Measurements from ENCODE around the gene KLK8.

Gene KLK8

DNA sequence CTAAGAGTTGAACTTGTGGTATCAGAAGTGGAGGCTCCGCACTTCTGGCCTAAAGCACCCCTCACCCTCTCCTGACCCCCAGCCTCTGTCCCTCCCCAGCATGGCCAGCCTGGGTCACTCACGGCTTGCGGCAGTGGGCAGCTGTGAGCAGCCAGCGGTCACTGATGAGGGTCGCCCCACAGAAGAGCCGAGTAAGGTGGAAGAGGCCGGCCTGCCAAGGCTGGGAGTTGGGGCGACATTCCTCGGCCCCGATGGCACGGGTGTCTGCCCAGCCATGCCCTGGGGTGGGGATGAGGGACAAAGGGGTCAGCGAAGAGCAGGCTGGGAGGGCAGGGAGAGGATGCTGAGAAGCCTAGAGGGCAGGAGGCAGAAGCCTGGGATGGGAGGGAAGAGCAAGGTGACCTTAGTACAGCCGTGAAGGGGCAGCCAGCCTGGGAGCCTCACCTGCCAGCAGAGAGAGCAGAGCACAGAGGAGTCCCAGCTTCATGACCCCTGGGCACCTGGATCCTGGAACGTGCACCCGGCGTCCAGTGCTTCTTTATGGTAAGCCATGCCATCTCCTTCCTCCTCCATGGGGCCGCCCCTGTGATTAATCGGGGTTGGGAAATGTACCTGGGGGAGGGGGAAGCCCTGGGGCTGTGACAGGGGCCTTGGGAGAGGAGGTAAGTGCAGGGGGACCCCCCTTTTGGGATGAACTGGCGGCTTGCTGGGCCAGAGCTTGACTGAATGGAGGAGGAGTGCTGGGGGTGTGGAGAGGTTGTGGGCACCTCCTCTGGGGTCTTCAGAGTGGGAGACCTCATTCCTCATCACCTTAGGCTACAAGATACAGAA is 7.9 kb upstream of the KLK8 start:
- Histone ChIP-seq H3K27ac (ENCODE audit: low read depth, low read length, poor library complexity, severe bottlenecking) (no peak overlapping the region), H3K36me3 (ENCODE audit: insufficient read depth, low read length) (no peaks in the 10 kb centered on the region), H3K79me2 (ENCODE audit: insufficient read depth, low read length) (no peaks in the 10 kb centered on the region), H3F3A (ENCODE audit: insufficient read depth, low read length) (no peaks in the 10 kb centered on the region), H3K4me1 (ENCODE audit: insufficient read depth, low read length, severe bottlenecking) (no peaks in the 10 kb centered on the region), H3K4me3 (ENCODE audit: low read depth, low read length, poor library complexity, severe bottlenecking) (no peak overlapping the region), H3K9me2 (ENCODE audit: low read depth, low read length) (no peaks in the 10 kb centered on the region), H3K9me3 (ENCODE audit: low read length) (no peaks in the 10 kb centered on the region), H3K4me2 (ENCODE audit: low read length) (no peak overlapping the region), H4K20me1 (ENCODE audit: insufficient read depth, low read length) (no peaks in the 10 kb centered on the region), H2AFZ (ENCODE audit: low read length) (no peak overlapping the region), H3K27me3 (ENCODE audit: insufficient read depth, low read length) (no peaks in the 10 kb centered on the region), H3K9ac (ENCODE audit: low read length) (no peak overlapping the region)
- TF ChIP-seq EZH2 (IDR thresholded peaks at IDR 0.05; ENCODE audit: borderline replicate concordance, low read length): no peak
- TF ChIP-seq, protein P1, sequence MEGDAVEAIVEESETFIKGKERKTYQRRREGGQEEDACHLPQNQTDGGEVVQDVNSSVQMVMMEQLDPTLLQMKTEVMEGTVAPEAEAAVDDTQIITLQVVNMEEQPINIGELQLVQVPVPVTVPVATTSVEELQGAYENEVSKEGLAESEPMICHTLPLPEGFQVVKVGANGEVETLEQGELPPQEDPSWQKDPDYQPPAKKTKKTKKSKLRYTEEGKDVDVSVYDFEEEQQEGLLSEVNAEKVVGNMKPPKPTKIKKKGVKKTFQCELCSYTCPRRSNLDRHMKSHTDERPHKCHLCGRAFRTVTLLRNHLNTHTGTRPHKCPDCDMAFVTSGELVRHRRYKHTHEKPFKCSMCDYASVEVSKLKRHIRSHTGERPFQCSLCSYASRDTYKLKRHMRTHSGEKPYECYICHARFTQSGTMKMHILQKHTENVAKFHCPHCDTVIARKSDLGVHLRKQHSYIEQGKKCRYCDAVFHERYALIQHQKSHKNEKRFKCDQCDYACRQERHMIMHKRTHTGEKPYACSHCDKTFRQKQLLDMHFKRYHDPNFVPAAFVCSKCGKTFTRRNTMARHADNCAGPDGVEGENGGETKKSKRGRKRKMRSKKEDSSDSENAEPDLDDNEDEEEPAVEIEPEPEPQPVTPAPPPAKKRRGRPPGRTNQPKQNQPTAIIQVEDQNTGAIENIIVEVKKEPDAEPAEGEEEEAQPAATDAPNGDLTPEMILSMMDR (IDR thresholded peaks at IDR 0.05; ENCODE audit: low read length): no peak

DNA sequence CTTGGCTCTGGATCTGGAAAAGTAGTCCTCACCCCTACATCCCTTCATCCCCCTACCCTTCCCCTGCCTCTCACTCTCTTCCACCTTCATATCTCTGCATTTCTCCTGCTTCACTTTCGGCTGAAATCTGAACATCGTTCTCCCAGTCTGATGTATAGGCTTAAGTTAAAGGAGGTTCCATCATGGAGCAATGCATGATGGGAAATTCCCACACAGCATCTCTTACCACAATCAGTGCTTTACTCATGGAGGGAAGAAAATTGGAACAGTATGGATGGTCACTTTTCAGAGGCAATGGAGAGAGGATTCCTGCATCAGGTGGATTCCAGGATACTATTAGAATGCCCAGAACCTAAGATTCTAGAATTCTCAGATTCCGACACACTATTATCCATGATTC is 6.1 kb upstream of the KLK8 start:
- no peak overlapping the region for H3K4me2 ChIP-seq (ENCODE audit: low read length)
- no peak overlapping the region for H2AFZ ChIP-seq (ENCODE audit: low read length)
- TF ChIP-seq EZH2 (IDR thresholded peaks at IDR 0.05; ENCODE audit: borderline replicate concordance, low read length): no peak
- TF ChIP-seq, protein P1 (IDR thresholded peaks at IDR 0.05; ENCODE audit: low read length): no peak
- no peaks in the 10 kb centered on the region for H3K79me2 ChIP-seq (ENCODE audit: insufficient read depth, low read length)
- H3K9ac ChIP-seq (ENCODE audit: low read length): no peak overlapping the region
- H3K36me3 ChIP-seq (ENCODE audit: insufficient read depth, low read length): no peaks in the 10 kb centered on the region
- H4K20me1 ChIP-seq (ENCODE audit: insufficient read depth, low read length): no peaks in the 10 kb centered on the region
- H3K27me3 ChIP-seq (ENCODE audit: insufficient read depth, low read length): no peaks in the 10 kb centered on the region
- H3F3A ChIP-seq (ENCODE audit: insufficient read depth, low read length): no peaks in the 10 kb centered on the region
- no peaks in the 10 kb centered on the region for H3K4me1 ChIP-seq (ENCODE audit: insufficient read depth, low read length, severe bottlenecking)
- no peak overlapping the region for H3K27ac ChIP-seq (ENCODE audit: low read depth, low read length, poor library complexity, severe bottlenecking)
- H3K4me3 ChIP-seq (ENCODE audit: low read depth, low read length, poor library complexity, severe bottlenecking): no peak overlapping the region
- H3K9me3 ChIP-seq (ENCODE audit: low read length): no peaks in the 10 kb centered on the region
- H3K9me2 ChIP-seq (ENCODE audit: low read depth, low read length): no peaks in the 10 kb centered on the region

DNA sequence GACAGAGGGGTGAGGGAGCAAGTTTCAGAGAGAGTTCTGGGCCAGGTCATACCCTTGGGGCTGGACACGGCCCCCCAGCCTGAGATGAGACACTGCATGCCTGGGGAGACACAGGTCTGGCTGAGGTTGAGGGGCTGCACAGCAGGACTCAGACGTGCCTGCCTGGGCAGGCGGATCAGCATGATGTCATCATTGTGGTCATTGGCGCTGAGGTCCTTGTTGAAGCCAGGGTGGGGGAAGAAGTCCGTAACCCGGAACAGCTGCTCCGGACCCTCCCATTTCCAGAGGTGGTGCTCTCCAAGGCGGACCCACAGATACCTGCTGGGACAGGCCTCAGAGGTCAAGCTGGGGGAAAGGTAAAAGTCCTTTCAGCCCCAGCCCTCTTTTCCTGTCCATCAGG is 5.0 kb upstream of the KLK8 start:
- Histone ChIP-seq H3K9me2 (ENCODE audit: low read depth, low read length) (no peaks in the 10 kb centered on the region), H3K9me3 (ENCODE audit: low read length) (no peaks in the 10 kb centered on the region)
- TF ChIP-seq, protein P1 (IDR thresholded peaks at IDR 0.05; ENCODE audit: low read length): no peak
- no peak for TF ChIP-seq EZH2 (IDR thresholded peaks at IDR 0.05; ENCODE audit: borderline replicate concordance, low read length)

More for the DNA sequence above, 5.0 kb upstream of the KLK8 start:
- Histone ChIP-seq H3K36me3 (ENCODE audit: insufficient read depth, low read length) (no peaks in the 10 kb centered on the region), H3F3A (ENCODE audit: insufficient read depth, low read length) (no peaks in the 10 kb centered on the region), H4K20me1 (ENCODE audit: insufficient read depth, low read length) (no peaks in the 10 kb centered on the region), H3K9ac (ENCODE audit: low read length) (no peak overlapping the region), H3K79me2 (ENCODE audit: insufficient read depth, low read length) (no peaks in the 10 kb centered on the region), H3K4me1 (ENCODE audit: insufficient read depth, low read length, severe bottlenecking) (no peaks in the 10 kb centered on the region), H2AFZ (ENCODE audit: low read length) (no peak overlapping the region), H3K4me3 (ENCODE audit: low read depth, low read length, poor library complexity, severe bottlenecking) (no peak overlapping the region), H3K4me2 (ENCODE audit: low read length) (no peak overlapping the region), H3K27me3 (ENCODE audit: insufficient read depth, low read length) (no peaks in the 10 kb centered on the region), H3K27ac (ENCODE audit: low read depth, low read length, poor library complexity, severe bottlenecking) (no peak overlapping the region)

Measured in OCI-LY1 (cell line).